Activated naive CD4-positive, alpha-beta T cell treated with anti-CD3 and anti-CD28 coated beads, Interleukin-2, amount 50 U/mL, for 24 hours (primary cell): Measurements from ENCODE around the gene PTPRM.

Experiments used
- H3K27ac Mint-ChIP-seq: one replicate; pipeline ENCODE4 v1.8.0; 2021; ENCODE audit warnings: mild to moderate bottlenecking, mixed read lengths
- H3K27me3 Mint-ChIP-seq: one replicate; pipeline ENCODE4 v1.8.0; 2021; ENCODE audit warnings: mixed read lengths
- H3K36me3 Mint-ChIP-seq: one replicate; pipeline ENCODE4 v1.8.0; 2021; ENCODE audit warnings: mixed read lengths
- H3K4me1 Mint-ChIP-seq: one replicate; pipeline ENCODE4 v1.8.0; 2021; ENCODE audit warnings: mixed read lengths
- H3K4me3 Mint-ChIP-seq: one replicate; pipeline ENCODE4 v1.8.0; 2021; ENCODE audit warnings: mild to moderate bottlenecking, mixed read lengths
- H3K9me3 Mint-ChIP-seq: one replicate; pipeline ENCODE4 v1.8.0; 2021; ENCODE audit warnings: mixed read lengths

The PTPRM gene

DNA sequence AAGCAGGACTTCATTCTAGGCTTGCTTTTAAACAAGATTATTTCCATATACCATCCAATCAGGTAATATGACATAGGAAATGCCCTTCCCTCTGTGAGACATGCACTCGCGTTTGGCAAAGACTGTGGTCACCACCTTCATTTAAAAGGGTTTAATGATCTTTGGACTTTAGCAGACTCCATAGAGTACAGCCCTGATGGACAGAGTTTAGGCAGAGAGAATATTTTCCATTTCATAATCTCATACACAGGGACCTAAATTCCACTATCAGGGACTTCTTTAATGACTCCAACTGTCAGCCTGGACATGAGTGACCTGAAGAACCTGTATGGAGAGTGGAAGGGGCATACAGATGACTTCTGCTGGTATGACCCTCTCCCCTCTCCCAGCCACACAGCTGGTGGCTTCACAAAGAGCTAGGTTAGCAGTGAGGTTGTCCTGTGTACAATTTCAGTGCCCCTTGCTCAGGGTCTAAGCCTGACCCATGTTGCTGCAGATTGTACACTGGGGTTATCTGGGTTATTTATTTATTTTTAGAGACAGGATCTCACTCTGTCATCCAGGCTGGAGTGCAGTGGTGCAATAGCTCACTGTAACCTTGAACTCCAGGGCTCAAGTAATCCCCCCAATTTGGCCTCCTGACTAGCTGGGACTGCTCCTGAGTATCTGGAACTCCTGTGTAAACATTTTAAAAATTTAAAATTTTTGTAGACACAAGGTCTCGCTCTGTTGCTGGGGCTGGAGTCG is 59.2 kb downstream of the PTPRM start:
- H3K36me3 Mint-ChIP-seq, result no peaks in the 10 kb centered on the region
- H3K4me1 Mint-ChIP-seq, result no peaks in the 10 kb centered on the region
- H3K9me3 Mint-ChIP-seq, result no peaks in the 10 kb centered on the region
- no peak overlapping the region for H3K27ac Mint-ChIP-seq
- no peak overlapping the region for H3K4me3 Mint-ChIP-seq
- no peaks in the 10 kb centered on the region for H3K27me3 Mint-ChIP-seq

DNA sequence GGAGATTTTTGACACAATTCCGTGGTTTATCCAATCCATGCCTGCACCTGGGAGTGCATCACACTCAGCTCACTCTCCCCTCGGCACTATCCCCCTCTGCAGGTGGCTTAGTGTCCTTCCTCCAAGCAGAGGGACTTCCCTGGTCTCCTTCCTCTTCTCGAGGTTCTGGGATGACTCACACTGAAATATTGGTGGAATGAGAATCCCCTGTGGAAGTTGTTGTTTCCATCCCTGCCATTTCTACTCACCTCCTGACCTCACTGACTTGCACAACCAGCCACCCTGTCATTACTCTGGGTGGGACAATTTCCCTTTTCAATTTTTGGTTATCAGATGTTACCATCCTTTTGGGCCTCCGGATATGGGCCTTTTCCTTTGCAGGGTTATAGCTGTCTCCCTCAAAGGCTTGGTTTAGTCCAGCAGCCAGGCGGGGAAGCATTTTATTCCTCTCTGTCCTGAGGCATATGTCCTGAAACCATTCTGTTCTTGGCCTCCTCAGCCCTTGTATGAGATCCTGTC is 59.9 kb downstream of the PTPRM start:
- Mint-ChIP-seq H3K9me3 (no peaks in the 10 kb centered on the region), H3K4me1 (no peaks in the 10 kb centered on the region), H3K27me3 (no peaks in the 10 kb centered on the region), H3K4me3 (no peak overlapping the region), H3K27ac (no peak overlapping the region), H3K36me3 (no peaks in the 10 kb centered on the region)

DNA sequence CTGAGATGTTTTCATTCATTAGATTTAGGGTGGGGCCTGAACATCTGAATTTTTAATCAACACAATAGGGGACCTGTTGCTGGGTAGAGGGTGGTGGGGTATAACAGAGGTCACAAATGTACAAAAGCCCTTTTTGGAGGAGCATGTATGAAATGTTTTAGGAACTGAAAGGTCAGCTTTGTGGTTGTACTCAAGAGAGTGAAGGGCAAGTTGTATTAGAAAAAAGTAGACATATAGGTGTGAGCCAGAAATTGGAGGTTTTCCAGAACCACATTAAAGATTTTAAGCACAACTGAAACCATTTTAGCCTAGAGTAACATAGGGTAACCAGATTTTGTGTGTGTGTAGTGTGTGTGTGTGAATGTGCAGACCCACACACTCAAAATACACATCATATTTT is 62.3 kb downstream of the PTPRM start:
- no peaks in the 10 kb centered on the region for H3K27me3 Mint-ChIP-seq
- no peak overlapping the region for H3K27ac Mint-ChIP-seq
- H3K9me3 Mint-ChIP-seq, result no peaks in the 10 kb centered on the region
- H3K4me1 Mint-ChIP-seq, result no peaks in the 10 kb centered on the region
- no peak overlapping the region for H3K4me3 Mint-ChIP-seq
- no peaks in the 10 kb centered on the region for H3K36me3 Mint-ChIP-seq

DNA sequence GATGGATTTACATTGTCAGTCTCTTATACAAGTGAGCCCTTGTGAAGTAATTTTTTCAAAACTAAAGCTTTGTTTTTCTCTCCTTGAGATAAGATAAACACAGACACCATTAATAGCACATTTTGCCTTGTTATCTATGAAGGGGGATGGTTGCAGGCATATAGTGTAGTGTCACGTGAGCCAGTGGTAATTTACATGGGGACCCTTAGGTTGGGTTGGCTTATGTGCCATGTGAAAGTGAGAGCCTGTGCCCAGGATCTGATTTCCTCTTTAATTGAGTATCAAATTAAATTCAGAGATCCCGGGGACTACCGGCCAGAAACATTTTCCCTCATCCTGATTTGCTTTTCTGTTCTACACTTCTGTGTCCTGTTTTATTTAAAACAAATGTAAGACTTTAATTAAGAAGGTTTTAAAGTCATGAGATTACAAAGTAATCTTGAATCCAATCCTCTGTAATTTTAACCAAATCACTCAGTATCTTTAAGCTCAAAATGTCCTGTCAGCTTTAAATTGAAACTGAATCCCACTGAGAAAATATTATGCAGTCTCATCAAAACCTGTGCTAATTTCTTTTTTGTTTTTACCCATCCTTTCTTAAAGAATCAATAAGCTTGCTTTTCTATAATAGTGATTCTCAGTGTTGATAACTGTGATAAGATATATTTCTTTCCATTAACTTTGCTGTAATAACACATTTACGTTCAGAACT is 63.8 kb downstream of the PTPRM start:
- Mint-ChIP-seq H3K4me1 (no peaks in the 10 kb centered on the region), H3K27me3 (no peaks in the 10 kb centered on the region), H3K4me3 (no peak overlapping the region), H3K36me3 (no peaks in the 10 kb centered on the region), H3K27ac (no peak overlapping the region), H3K9me3 (no peaks in the 10 kb centered on the region)

DNA sequence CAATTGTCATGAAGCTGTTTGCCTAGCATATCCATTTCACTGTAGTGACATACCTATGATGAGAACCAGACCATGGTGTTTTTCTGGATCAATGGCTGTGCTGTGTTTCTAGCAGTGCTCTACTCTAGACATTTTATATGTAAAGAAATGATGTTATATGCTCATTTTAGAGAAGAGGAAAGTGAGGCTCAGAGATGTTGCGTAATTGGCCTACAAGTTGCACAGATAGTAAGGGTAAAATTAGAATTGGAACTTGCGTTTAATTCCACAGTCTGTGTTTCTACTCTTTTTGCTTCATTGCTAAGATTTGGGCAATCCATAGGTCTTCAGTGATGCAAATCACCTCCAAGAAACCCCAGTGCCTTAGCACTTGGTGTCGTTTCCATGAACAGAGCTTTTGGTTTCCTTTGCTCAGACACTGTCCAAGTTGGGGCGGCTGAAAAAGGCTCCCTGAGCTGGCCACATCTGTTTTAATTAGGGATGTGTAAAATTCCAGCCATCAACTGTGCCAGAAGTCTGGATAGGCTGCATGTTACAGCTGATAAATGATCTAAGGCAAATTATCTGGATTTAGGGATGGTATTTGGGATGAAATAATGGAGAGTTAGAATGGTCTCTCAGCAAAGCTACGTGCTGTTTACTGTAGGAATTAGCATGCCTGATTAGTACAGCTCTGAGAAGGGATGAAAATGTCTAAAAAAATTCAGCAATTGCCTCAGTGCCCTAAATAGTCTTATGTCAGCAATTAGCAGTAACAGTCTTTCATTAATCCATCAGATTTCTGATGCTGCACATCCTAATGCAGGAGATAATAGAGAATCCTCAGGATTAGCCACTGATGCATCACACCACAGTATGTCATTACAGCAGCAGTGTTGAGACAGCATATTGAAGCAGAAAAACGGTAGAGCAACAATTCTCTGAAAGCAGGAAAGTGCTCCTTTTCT is 65.3 kb downstream of the PTPRM start:
- Mint-ChIP-seq H3K4me3 (no peak overlapping the region), H3K4me1 (no peaks in the 10 kb centered on the region), H3K27ac (no peak overlapping the region), H3K27me3 (no peaks in the 10 kb centered on the region), H3K9me3 (no peaks in the 10 kb centered on the region), H3K36me3 (no peaks in the 10 kb centered on the region)

DNA sequence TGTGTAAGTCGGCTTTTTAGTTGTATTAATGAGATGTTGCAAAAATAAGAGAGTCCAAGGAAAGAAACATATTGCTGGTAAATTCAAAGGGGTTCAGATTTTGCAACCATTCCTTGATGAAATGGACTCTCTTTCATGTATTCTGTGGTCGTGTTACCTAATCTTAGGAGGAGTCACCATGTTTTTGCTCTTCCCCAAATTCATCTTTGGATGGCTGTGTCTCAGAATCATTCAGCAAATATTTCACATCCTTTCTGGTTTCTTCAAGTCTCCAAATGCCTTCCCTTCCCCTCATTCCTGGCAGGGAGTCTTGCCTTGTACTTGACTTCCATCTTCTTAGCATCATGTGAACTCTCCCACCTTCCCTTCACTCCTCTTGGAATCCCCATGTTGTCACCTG is 66.1 kb downstream of the PTPRM start:
- Mint-ChIP-seq H3K9me3 (no peaks in the 10 kb centered on the region), H3K27ac (no peak overlapping the region), H3K4me1 (no peaks in the 10 kb centered on the region), H3K27me3 (no peaks in the 10 kb centered on the region), H3K36me3 (no peaks in the 10 kb centered on the region), H3K4me3 (no peak overlapping the region)

DNA sequence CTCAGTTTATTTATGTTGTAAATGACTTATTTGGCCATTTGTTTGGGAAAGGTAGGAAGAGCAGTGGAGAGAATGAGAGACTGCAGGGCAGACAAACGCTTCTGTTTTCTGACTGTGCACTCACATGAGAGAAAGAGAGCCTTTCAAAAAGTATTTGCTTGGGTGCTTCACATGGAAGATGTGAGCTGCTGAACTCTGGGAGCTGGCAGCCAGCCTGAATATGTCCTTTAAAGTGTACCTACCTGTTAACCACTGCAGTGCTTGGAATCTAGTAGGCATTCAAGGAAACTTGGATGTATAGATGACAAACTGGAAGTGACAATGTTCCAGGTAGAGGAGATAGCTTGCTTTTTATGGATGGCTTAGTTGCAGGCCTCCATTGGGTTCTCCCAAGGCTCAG is 68.8 kb downstream of the PTPRM start:
- Mint-ChIP-seq H3K27ac (no peak overlapping the region), H3K9me3 (no peaks in the 10 kb centered on the region), H3K4me3 (no peak overlapping the region), H3K36me3 (no peaks in the 10 kb centered on the region), H3K4me1 (no peaks in the 10 kb centered on the region), H3K27me3 (no peaks in the 10 kb centered on the region)

DNA sequence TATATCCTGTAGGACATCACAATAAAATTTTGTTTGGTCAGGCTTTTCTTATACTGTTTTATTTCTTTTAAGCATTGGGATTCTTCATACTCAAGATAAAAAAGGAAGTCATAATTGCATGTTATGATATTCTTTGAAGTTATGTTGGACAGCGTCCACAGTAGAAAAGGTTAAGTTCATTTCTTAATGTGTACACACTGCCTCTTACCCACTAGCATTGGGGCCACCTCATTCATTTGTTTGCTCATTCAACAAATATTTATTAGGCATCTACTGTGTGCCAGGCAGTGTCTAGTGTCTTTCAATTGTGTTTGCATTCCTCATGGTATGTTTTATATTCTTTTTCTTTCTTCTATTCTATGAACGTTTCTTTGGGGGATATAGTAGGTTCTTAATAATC is 70.2 kb downstream of the PTPRM start:
- Mint-ChIP-seq H3K4me1 (no peaks in the 10 kb centered on the region), H3K27me3 (no peaks in the 10 kb centered on the region), H3K36me3 (no peaks in the 10 kb centered on the region), H3K4me3 (no peak overlapping the region), H3K27ac (no peak overlapping the region), H3K9me3 (no peaks in the 10 kb centered on the region)

DNA sequence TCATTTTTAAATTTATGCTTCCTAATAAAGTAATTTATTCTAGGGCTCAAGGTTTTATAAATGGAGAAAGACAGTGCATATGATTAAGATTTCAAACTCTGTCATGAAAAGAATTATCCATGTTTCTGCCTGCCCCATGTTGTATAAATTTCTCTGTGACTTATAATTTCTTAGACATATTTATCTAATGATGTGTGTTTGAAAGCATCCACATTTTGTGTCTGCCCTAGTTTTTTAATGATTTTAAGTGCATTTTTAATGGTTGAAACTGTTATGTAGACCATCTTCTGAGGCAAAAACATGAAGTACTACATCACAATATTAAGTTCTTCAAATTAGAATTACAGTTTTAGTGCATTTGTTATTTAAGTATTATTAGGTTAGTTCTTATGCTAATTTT is 71.2 kb downstream of the PTPRM start:
- H3K4me1 Mint-ChIP-seq, result no peaks in the 10 kb centered on the region
- no peak overlapping the region for H3K4me3 Mint-ChIP-seq
- no peaks in the 10 kb centered on the region for H3K27me3 Mint-ChIP-seq
- no peak overlapping the region for H3K27ac Mint-ChIP-seq
- H3K9me3 Mint-ChIP-seq, result no peaks in the 10 kb centered on the region
- no peaks in the 10 kb centered on the region for H3K36me3 Mint-ChIP-seq

DNA sequence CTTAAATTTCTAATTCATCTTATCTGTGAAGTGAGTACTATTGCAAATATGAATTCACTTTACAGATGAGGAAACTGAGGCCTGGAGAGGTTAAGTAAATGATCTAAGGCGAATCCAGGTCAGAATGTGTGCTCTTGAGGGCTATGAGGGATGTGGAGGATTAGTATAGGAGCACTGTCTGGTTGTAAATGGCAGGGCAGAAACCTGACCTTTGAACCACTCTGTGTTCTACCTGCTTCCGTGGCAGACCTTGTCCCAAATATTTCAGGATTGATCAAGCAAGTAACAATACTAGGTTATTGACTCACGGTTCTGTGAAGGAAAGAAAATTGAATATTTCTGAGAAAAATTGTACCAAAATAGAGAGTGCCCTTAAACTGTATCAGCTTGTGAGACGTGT is 74.7 kb downstream of the PTPRM start:
- no peaks in the 10 kb centered on the region for H3K27me3 Mint-ChIP-seq
- no peaks in the 10 kb centered on the region for H3K4me1 Mint-ChIP-seq
- no peaks in the 10 kb centered on the region for H3K9me3 Mint-ChIP-seq
- H3K36me3 Mint-ChIP-seq, result no peaks in the 10 kb centered on the region
- H3K4me3 Mint-ChIP-seq, result no peak overlapping the region
- no peak overlapping the region for H3K27ac Mint-ChIP-seq

DNA sequence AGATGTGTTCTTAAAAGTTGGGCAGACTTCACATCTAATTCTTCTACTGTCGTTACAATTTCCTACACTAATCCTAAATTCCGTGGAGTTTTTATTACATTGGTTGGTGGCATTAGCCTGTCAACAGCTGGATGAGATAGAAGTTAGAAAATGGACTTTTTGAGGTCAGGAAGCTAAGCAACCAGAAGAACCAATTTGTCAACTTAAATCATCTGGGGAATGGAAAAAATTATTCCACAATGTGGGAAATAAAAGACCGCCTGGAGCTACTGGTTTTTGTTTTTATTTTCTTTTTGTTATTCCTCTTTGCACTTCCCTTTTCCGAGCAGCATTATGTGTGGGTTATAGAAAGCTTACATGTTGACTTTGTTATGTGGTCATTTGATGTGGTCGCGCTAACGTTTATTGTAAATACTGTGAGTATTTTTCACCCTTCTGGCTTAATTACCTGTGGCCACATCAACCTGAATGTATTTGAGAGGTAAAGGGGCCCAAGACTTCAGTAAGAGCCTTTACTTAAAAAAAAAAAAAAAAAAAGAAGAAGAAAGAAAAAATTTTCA is 75.3 kb downstream of the PTPRM start:
- H3K9me3 Mint-ChIP-seq, result no peaks in the 10 kb centered on the region
- no peaks in the 10 kb centered on the region for H3K27me3 Mint-ChIP-seq

DNA sequence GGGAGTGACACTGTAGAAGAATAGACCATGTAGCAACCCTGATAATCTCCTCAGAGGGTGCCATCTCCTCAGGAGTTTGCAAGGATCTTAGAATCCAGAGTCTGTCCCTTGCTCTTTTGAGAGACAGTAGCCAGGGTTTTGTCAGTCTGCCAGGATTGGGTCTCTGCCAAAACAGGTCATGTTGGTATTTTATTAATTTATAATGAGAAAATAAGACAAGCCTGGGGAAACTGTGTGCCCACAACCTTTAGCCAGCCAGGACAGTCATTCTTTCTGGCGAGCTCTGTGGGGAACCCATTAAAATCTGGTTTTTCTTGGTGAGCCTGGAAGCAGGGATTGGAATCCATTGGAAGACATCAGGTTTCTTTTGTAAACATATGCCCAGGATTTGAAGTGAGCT is 78.6 kb downstream of the PTPRM start:
- Mint-ChIP-seq H3K4me1 (no peaks in the 10 kb centered on the region), H3K9me3 (no peaks in the 10 kb centered on the region), H3K36me3 (no peaks in the 10 kb centered on the region)

More for the DNA sequence above, 75.3 kb downstream of the PTPRM start:
- Mint-ChIP-seq H3K4me1 (no peaks in the 10 kb centered on the region), H3K4me3 (no peak overlapping the region), H3K27ac (no peak overlapping the region), H3K36me3 (no peaks in the 10 kb centered on the region)

DNA sequence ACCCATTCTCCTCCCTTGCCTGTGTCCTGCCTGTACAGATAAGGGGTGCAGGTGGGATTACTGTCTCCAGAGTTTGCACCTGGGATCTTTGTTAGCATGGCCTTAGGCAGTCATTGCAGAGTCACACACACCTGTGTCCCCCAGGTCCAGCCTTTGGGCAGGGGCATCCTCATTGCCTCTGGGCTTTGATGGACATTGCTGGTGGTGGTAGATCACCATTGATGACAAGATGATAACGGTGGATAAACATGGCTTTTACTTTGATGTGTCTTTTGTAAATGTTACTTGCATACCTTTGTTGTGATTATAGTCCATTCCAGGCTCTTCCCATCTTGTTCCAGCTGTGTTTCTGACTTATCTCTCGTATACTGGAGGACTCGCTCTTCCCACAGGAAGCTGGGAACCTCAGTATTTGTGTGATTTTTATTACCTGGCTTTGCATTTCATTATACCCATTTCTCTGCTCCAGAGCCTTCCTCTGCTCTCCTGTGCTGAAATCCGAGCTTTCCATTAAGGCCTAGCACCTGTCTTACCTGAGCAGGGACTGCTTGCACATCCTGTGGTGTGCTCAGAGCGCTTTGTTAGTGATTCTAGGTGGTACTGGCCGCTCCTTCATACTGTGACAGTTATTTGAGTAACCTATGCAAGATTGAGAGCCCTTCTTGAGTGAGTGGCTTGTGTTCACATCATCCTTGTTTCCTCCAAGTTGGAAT is 79.2 kb downstream of the PTPRM start:
- H3K27me3 Mint-ChIP-seq, result no peaks in the 10 kb centered on the region
- H3K9me3 Mint-ChIP-seq, result no peaks in the 10 kb centered on the region
- H3K4me1 Mint-ChIP-seq, result no peaks in the 10 kb centered on the region
- H3K36me3 Mint-ChIP-seq, result no peaks in the 10 kb centered on the region
- H3K4me3 Mint-ChIP-seq, result no peak overlapping the region
- H3K27ac Mint-ChIP-seq, result no peak overlapping the region

More for the DNA sequence above, 78.6 kb downstream of the PTPRM start:
- Mint-ChIP-seq H3K4me3 (no peak overlapping the region), H3K27ac (no peak overlapping the region), H3K27me3 (no peaks in the 10 kb centered on the region)

DNA sequence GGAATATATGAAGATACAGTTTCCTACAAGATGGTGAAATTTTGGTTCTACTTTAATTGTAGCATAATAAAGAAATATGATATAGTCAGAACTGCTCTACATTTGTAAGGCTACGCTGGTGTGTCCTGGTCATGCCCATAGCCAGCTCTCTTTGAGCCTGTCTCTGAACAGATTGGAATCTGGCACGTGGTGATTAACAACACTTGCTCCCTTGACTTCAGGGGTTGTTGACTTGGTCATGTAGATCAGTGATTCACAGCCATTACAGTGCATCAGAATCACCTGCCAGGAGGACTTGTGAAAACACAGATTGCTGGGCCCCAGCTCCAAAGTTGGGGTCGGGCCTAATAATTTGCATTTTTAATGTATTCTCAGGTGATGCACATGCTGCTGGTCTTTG is 80.4 kb downstream of the PTPRM start:
- H3K36me3 Mint-ChIP-seq, result no peaks in the 10 kb centered on the region
- H3K9me3 Mint-ChIP-seq, result no peaks in the 10 kb centered on the region
- H3K4me3 Mint-ChIP-seq, result no peak overlapping the region
- H3K27me3 Mint-ChIP-seq, result no peaks in the 10 kb centered on the region
- no peaks in the 10 kb centered on the region for H3K4me1 Mint-ChIP-seq
- H3K27ac Mint-ChIP-seq, result no peak overlapping the region

DNA sequence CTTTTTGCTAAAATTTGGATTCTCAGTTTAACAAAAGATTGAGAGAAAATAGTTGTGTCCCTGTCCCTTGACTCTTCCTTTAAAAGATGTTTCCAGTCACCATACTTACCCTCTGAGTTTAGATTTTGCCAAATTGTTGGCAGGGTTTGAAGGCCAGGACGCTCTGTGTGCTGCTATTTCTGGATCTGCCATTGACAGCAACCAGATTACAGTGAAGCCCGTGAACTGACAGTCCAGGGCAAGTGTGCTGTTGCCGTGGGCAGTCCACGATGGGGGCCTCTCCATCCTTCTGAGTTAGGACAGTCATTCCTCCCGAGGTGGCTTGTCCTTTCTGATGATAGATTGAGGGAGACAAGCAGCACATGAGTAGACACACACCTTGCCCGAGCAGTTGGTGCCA is 89.9 kb downstream of the PTPRM start:
- Mint-ChIP-seq H3K36me3 (no peaks in the 10 kb centered on the region), H3K27ac (no peak overlapping the region), H3K4me1 (no peaks in the 10 kb centered on the region), H3K4me3 (no peak overlapping the region), H3K27me3 (no peaks in the 10 kb centered on the region), H3K9me3 (no peaks in the 10 kb centered on the region)
